Fibroblast of villous mesenchyme (primary cell): ENCODE data around the gene MDFIC. TPM values are rescaled to one million over a fixed set of nuclear protein-coding genes. Genes with fewer than 3 reads are reported as not detected.
A peak's percentile ranks its signal among the peaks of the same experiment; 100 is the strongest.

ENCODE experiments used
- DNase-seq: peaks from one replicate; pipeline ENCODE4 v3.0.0-alpha.2; 2010; ENCODE audit warnings: low read depth
- H3K4me3 ChIP-seq: 2 replicates; pipeline ENCODE4 v1.5.1; 2011; ENCODE audit warnings: low read depth, mild to moderate bottlenecking, low read length
- CTCF ChIP-seq: IDR thresholded peaks from 2 replicates; pipeline ENCODE4 v1.5.1; 2012; ENCODE audit warnings: low read depth, mild to moderate bottlenecking, low read length; ENCODE audit not compliant: insufficient read depth
- total RNA-seq: library from RNA; depleted of rRNA; stranded (reverse); fragments of >200 nt; gene quantifications from 2 replicates; pipeline ENCODE4 v1.2.3, GENCODE V29; 2012

MDFIC gene
- total RNA-seq, 1 donor = 39.3 TPM

- no peak for DNase-seq
- TF ChIP-seq CTCF = no peak
These were observed 116.3 kb downstream of the MDFIC start for GRCh38 chr7:115038158-115038557.

GRCh38 chr7:115040057-115040456 lies 118.2 kb downstream of the MDFIC start:
- no peak overlapping the region for H3K4me3 ChIP-seq
- TF ChIP-seq CTCF = no peak
- no peak for DNase-seq

More at GRCh38 chr7:115038158-115038557, 116.3 kb downstream of the MDFIC start:
- H3K4me3 ChIP-seq = no peak overlapping the region

- no peak for TF ChIP-seq CTCF
- no peak overlapping the region for H3K4me3 ChIP-seq
- peak; percentile 65 for DNase-seq
These were observed 118.6 kb downstream of the MDFIC start for GRCh38 chr7:115040495-115040894.

GRCh38 chr7:115042596-115042995 lies 120.7 kb downstream of the MDFIC start:
- TF ChIP-seq CTCF = no peak
- no peak overlapping the region for H3K4me3 ChIP-seq

GRCh38 chr7:115043605-115044004 lies 121.7 kb downstream of the MDFIC start:
- no peak for TF ChIP-seq CTCF
- peak; percentile 55 for DNase-seq

More at GRCh38 chr7:115042596-115042995, 120.7 kb downstream of the MDFIC start:
- DNase-seq = no peak

GRCh38 chr7:115044224-115044623 lies 122.3 kb downstream of the MDFIC start:
- TF ChIP-seq CTCF = no peak
- no peak for DNase-seq
- no peak overlapping the region for H3K4me3 ChIP-seq

More at GRCh38 chr7:115043605-115044004, 121.7 kb downstream of the MDFIC start:
- no peak overlapping the region for H3K4me3 ChIP-seq
